ENCODE results near the gene FAM171A2. TPM values are rescaled to one million over a fixed set of nuclear protein-coding genes. Genes with fewer than 3 reads are reported as not detected.

The FAM171A2 gene
- total and polyA plus RNA-seq, 2 of the 8 experiments (the other 6 are each of a cell fraction or from before 2014, with no cell fraction given), result 21.9 to 24.1 TPM

GRCh38 chr17:44376124-44376523 is 12.5 kb upstream of the FAM171A2 start:
- Histone ChIP-seq H3K4ac (replicated peaks; ENCODE audit: insufficient read length, low read depth, low read length) (no peak overlapping the region), H3K14ac (ENCODE audit: insufficient read length) (no peak overlapping the region), H3K27ac (ENCODE audit: low read depth, low read length) (no peak overlapping the region), H3K9ac (replicated peaks in 1 of 4; ENCODE audit: extremely low read depth in 1 of 4, low read depth in 3 of 4, low read length in 3 of 4) (no peak overlapping the region), H3K4me2 (ENCODE audit: insufficient read depth in 1 of 2, low read depth in 2 of 2, low read length in 2 of 2) (peak overlapping the region in 1 of 2 experiments; percentile 55; a peak in 1 of 4 replicates), H3K79me2 (ENCODE audit: control insufficient read depth in 1 of 2, insufficient read depth in 2 of 2, low read length in 2 of 2) (no peaks in the 10 kb centered on the region), H2BK5ac (ENCODE audit: low read depth, low read length) (no peak overlapping the region), H4K5ac (ENCODE audit: insufficient read length, low read depth, low read length) (no peak overlapping the region), H2AFZ (ENCODE audit: low read length) (no peak overlapping the region), H4K91ac (replicated peaks; ENCODE audit: insufficient read length, low read length) (no peak overlapping the region), H3K27me3 (replicated peaks in 1 of 4; ENCODE audit: control insufficient read depth in 3 of 4, extremely low read depth in 1 of 4, insufficient read depth in 3 of 4, low read length in 3 of 4) (no peaks in the 10 kb centered on the region; a peak in 1 of 7 replicates), H3K4me1 (replicated peaks in 1 of 4; ENCODE audit: control insufficient read depth in 3 of 4, insufficient read depth in 4 of 4, low read length in 3 of 4) (peaks cover 4 to 20% (median 14%) of the 10 kb centered on the region in 4 experiments; a peak in 6 of 7 replicates), H3K23me2 (ENCODE audit: low read depth, low read length) (peaks cover 5% of the 10 kb centered on the region; the same call in 1 of the 2 replicates), H2AK5ac (ENCODE audit: low read depth, low read length) (no peak overlapping the region), H3K4me3 (ENCODE audit: extremely low read depth in 1 of 4, insufficient read depth in 2 of 4, low read depth in 3 of 4, low read length in 4 of 4) (no peak overlapping the region), H3K18ac (ENCODE audit: extremely low read depth, low read length) (peak overlapping the region; percentile 32; the same call in 1 of the 2 replicates), H2BK120ac (replicated peaks; ENCODE audit: low read depth, low read length) (no peak overlapping the region), H4K8ac (ENCODE audit: extremely low read depth, insufficient read depth, low read length) (no peak overlapping the region), H3K36me3 (ENCODE audit: control insufficient read depth in 2 of 4, insufficient read depth in 4 of 4, low read length in 3 of 4) (no peaks in the 10 kb centered on the region), H3K56ac (replicated peaks; ENCODE audit: insufficient read length, low read depth, low read length) (no peak overlapping the region), H2BK15ac (ENCODE audit: low read length) (peak overlapping the region; percentile 95; the same call in 1 of the 2 replicates), H3K79me1 (ENCODE audit: low read depth, low read length) (no peaks in the 10 kb centered on the region), H4K20me1 (replicated peaks in 1 of 2; ENCODE audit: control insufficient read depth in 1 of 2, insufficient read depth in 2 of 2, low read length in 2 of 2) (peaks cover 0 to 2% of the 10 kb centered on the region in 2 experiments), H3K23ac (ENCODE audit: insufficient read length) (no peak overlapping the region), H3K9me3 (ENCODE audit: insufficient read depth in 2 of 2, low read depth in 1 of 2, low read length in 1 of 2) (no peaks in the 10 kb centered on the region), H2BK12ac (ENCODE audit: low read depth, low read length) (no peak overlapping the region), H2BK20ac (ENCODE audit: low read length) (no peak overlapping the region)
- FAIRE-seq (no peak), DNase-seq (ENCODE audit: low read depth in 1 of 2, low spot score in 2 of 2) (peak in 1 of 2 experiments; percentile 87)
- 55% methylated on average over 5 of the region's 5 CpGs; no CpG with 5 or more reads in 1 of the 2 experiments for WGBS, 2 experiments (ENCODE audit: extremely low coverage in 1 of 2, insufficient coverage in 1 of 2, insufficient read length in 1 of 2, insufficient replicate concordance in 2 of 2, low coverage in 1 of 2, low lambda C conversion rate in 2 of 2, missing lambda C conversion rate in 1 of 2)
- ChIA-PET POLR2A (ENCODE audit: partially characterized antibody) (interaction anchor here (0.6 to 2.7 kb wide), 8 partner anchors 9 to 172 kb away, joined by 3 to 10 read pairs (median 4); partner anchors contain the start of gene FAM171A2), CTCF (ENCODE audit: partially characterized antibody) (interaction anchor here (0.6 to 13.8 kb wide), 21 partner anchors 10 to 616 kb away, joined by 3 to 177 read pairs (median 4); partner anchors contain the start of genes FAM171A2 and ITGA2B)
- TF ChIP-seq JUN (IDR thresholded peaks at IDR 0.05; ENCODE audit: low read depth, low read length), result no peak
- no peak for TF ChIP-seq EP300 (IDR thresholded peaks at IDR 0.05; ENCODE audit: borderline replicate concordance in 1 of 2, low read depth in 2 of 2, low read length in 2 of 2)
- TF ChIP-seq RAD21 (IDR thresholded peaks at IDR 0.05 in 1 of 2, conservative IDR thresholded peaks at IDR 0.05 in 1 of 2; ENCODE audit: low read depth in 2 of 2, low read length in 2 of 2), result peak in 1 of 2 experiments; percentile 33; a peak in 2 of 4 replicates
- peak; percentile 76 to 81 (median 79) for TF ChIP-seq CTCF (IDR thresholded peaks at IDR 0.05; ENCODE audit: control extremely low read depth in 1 of 3, insufficient read depth in 1 of 3, low read depth in 1 of 3, low read length in 3 of 3)
- TF ChIP-seq KDM1A (IDR thresholded peaks at IDR 0.05; ENCODE audit: borderline replicate concordance, low read length), result peak; percentile 95
- peak in 1 of 2 experiments; percentile 84; a peak in 1 of 4 replicates for TF ChIP-seq HDAC2 (IDR thresholded peaks at IDR 0.05; ENCODE audit: borderline replicate concordance in 1 of 2, low read depth in 2 of 2, low read length in 2 of 2)
- TF ChIP-seq CBX8 (IDR thresholded peaks at IDR 0.05; ENCODE audit: borderline replicate concordance, low read depth, low read length), result no peak
- no peak for TF ChIP-seq CBX5 (IDR thresholded peaks at IDR 0.05; ENCODE audit: low read depth, low read length)

All from H1 (cell line).